Stomach (tissue), 9 donors: ENCODE data around the gene MIGA2. TPM values are rescaled to one million over a fixed set of nuclear protein-coding genes. Genes with fewer than 3 reads are reported as not detected.

Experiments
- DNase-seq, 2 donors: peaks; one replicate each; pipeline versions ENCODE4 v3.0.0 to v3.0.0-alpha.2; 2013 to 2019
- H3K27ac ChIP-seq, 5 donors: fragments of 200-600 bp in 4 of 5; sonication (generic) in 4 of 5; one replicate each; pipeline ENCODE4 v1.5.1; 2013 to 2019; ENCODE audit warnings: mild to moderate bottlenecking in 1 of 5, moderate library complexity in 1 of 5
- H3K27me3 ChIP-seq, 3 donors: fragments of 200-600 bp; sonication (generic); one replicate each; pipeline ENCODE4 v1.5.1; 2017 to 2019; ENCODE audit warnings: mixed run types in 1 of 3
- H3K36me3 ChIP-seq, 4 donors: fragments of 200-600 bp; sonication (generic); 1 replicate in 3 of 4; 2 replicates in 1 of 4; pipeline ENCODE4 v1.5.1; 2016 to 2019
- H3K4me1 ChIP-seq, 4 donors: fragments of 200-600 bp; sonication (generic); one replicate each; pipeline ENCODE4 v1.5.1; 2016 to 2019
- H3K4me3 ChIP-seq, 4 donors: fragments of 200-600 bp; sonication (generic) in 3 of 4; one replicate each; pipeline ENCODE4 v1.5.1; 2016 to 2019; ENCODE audit warnings: mild to moderate bottlenecking in 1 of 4
- H3K9me3 ChIP-seq, 4 donors: fragments of 200-600 bp; sonication (generic); one replicate each; pipeline ENCODE4 v1.5.1; 2016 to 2019
- EP300 ChIP-seq: sonication (generic); formaldehyde crosslinking; IDR thresholded peaks from one replicate; pipeline ENCODE4 v1.6.1; 2017; ENCODE audit warnings: antibody characterized with exemption
- POLR2A ChIP-seq, 4 donors: fragments of 450-650 bp; IDR thresholded peaks; one replicate each; pipeline ENCODE4 v1.6.1; 2016; ENCODE audit warnings: antibody characterized with exemption in 4 of 4, control low read depth in 2 of 4, mild to moderate bottlenecking in 1 of 4, moderate library complexity in 1 of 4
- POLR2AphosphoS5 ChIP-seq, 3 donors: sonication (generic); formaldehyde crosslinking; IDR thresholded peaks; one replicate each; pipeline ENCODE4 v1.6.1; 2016; ENCODE audit warnings: antibody characterized with exemption in 3 of 3
- WGBS, 5 donors: extraction: QIAGEN DNeasy Blood & Tissue Kit in 3 of 5; methylation state at CpG; one replicate each; pipeline versions ENCODE4 v1.1.5 to v1.1.7; 2013 to 2018; 5-methylcytosine and 5-hydroxymethylcytosine counted together
- intact Hi-C: fragments of 100-400 bp; cut with DNase I; formaldehyde crosslinking; loops from one replicate; pipeline ENCODE4 v1.15.1; 2023; ENCODE audit warnings: low total_unique reads
- polyA plus RNA-seq, 3 donors: library from polyadenylated mRNA; stranded (reverse); fragments of 200-250 nt; gene quantifications; one replicate each; pipeline ENCODE4 v1.2.3, GENCODE V29; 2013
- total RNA-seq, 5 donors: library from RNA; depleted of rRNA; stranded (reverse); fragments of >200 nt; gene quantifications; one replicate each; pipeline versions ENCODE4 v1.1.0 to v1.2.3, GENCODE V29; 2014 to 2016
- TF ChIP-seq, protein P1 (sequence below), 7 experiments: fragments of 450-650 bp in 4 of 7; fragments of 200-600 bp in 3 of 7; sonication (generic) in 3 of 7; IDR thresholded peaks; one replicate each; pipeline ENCODE4 v1.5.1; 2016 to 2019; ENCODE audit warnings: antibody characterized with exemption in 7 of 7, control low read depth in 2 of 7, mild to moderate bottlenecking in 1 of 7
- donor health status: healthy with polysubstance abuse.
- donor health status: Bipolar disorder and iron deficiency.
- donor health status: healthy.

The MIGA2 gene
- total and polyA plus RNA-seq, 8 donors = 9.0 to 175 (median 39.5) TPM

DNA sequence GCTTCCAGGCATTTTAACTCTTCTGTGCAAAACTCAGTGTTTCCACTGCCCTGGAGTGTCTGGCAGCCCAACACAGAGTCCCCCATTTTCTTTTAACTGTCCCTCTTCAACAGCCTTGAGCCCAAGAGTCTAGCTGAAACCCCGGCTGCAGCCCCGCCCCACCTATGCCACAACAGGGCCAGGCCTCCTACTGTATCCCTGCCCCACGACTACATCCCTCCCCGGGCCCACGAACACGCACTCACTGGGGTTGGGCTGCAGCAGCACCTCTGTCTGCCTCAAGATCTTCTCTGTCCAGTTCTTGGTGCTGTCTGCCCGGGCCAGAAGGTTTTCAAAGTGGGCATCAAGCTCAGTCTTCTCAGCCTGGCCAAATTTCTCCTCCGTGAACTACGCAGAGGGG, 14.4 kb upstream of the MIGA2 start:
- H3K9me3 ChIP-seq = no peaks in the 10 kb centered on the region
- no peak overlapping the region for H3K4me3 ChIP-seq
- TF ChIP-seq POLR2AphosphoS5 (IDR thresholded peaks at IDR 0.05) = no peak
- TF ChIP-seq, protein P1, sequence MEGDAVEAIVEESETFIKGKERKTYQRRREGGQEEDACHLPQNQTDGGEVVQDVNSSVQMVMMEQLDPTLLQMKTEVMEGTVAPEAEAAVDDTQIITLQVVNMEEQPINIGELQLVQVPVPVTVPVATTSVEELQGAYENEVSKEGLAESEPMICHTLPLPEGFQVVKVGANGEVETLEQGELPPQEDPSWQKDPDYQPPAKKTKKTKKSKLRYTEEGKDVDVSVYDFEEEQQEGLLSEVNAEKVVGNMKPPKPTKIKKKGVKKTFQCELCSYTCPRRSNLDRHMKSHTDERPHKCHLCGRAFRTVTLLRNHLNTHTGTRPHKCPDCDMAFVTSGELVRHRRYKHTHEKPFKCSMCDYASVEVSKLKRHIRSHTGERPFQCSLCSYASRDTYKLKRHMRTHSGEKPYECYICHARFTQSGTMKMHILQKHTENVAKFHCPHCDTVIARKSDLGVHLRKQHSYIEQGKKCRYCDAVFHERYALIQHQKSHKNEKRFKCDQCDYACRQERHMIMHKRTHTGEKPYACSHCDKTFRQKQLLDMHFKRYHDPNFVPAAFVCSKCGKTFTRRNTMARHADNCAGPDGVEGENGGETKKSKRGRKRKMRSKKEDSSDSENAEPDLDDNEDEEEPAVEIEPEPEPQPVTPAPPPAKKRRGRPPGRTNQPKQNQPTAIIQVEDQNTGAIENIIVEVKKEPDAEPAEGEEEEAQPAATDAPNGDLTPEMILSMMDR (IDR thresholded peaks at IDR 0.05) = no peak
- no peak for TF ChIP-seq EP300
- TF ChIP-seq POLR2A (IDR thresholded peaks at IDR 0.05) = no peak
- peak in 1 of 2 donors; percentile 6 for DNase-seq
- peaks cover 33 to 52% (median 45%) of the 10 kb centered on the region in 4 donors for H3K4me1 ChIP-seq
- intact Hi-C loops = no loop called here
- WGBS, 5 donors = 60 to 78% (median 75%) methylated on average over 9 of the region's 9 CpGs
- H3K27me3 ChIP-seq = no peaks in the 10 kb centered on the region
- H3K36me3 ChIP-seq = peaks cover 9 to 41% (median 37%) of the 10 kb centered on the region in 4 donors
- H3K27ac ChIP-seq = peak overlapping the region in 4 of 5 donors; percentile 19 to 87 (median 66)

GRCh38 chr9:129023036-129023907, 13.2 kb upstream of the MIGA2 start:
- H3K27ac ChIP-seq = peak overlapping the region in 4 of 5 donors; percentile 57 to 87 (median 66)
- intact Hi-C loops = no loop called here

DNA sequence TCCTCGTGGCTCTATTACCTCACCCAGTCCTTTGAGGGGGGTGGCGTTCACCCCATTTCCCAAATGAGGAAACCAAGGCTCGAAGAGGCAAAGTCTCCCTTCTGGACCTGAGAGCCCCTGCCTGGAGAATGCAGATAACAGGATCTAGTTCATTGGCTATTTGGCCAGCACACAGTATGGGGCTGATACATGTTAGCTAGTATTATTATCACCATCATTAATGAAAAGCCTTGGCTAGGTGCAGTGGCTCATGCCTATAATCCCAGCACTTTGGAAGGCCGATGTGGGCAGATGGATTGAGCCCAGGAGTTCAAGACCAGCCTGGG, 12.6 kb upstream of the MIGA2 start:
- Histone ChIP-seq H3K9me3 (no peaks in the 10 kb centered on the region), H3K36me3 (peaks cover 0 to 22% (median 18%) of the 10 kb centered on the region in 4 donors), H3K27ac (peak overlapping the region in 4 of 5 donors; percentile 57 to 87 (median 66)), H3K4me3 (no peak overlapping the region), H3K27me3 (no peaks in the 10 kb centered on the region), H3K4me1 (peaks cover 39 to 65% (median 57%) of the 10 kb centered on the region in 4 donors)
- DNase-seq = no peak
- intact Hi-C loops = no loop called here
- WGBS, 5 donors = 48 to 68% (median 60%) methylated on average over 4 of the region's 4 CpGs
- TF ChIP-seq POLR2A (IDR thresholded peaks at IDR 0.05) (no peak), POLR2AphosphoS5 (IDR thresholded peaks at IDR 0.05) (no peak), EP300 (no peak)
- TF ChIP-seq, protein P1 (IDR thresholded peaks at IDR 0.05) = no peak

More at GRCh38 chr9:129023036-129023907, 13.2 kb upstream of the MIGA2 start:
- 62 to 74% (median 65%) methylated on average over 13 to 16 of the region's 16 CpGs for WGBS, 5 donors
- Histone ChIP-seq H3K36me3 (peaks cover 3 to 28% (median 24%) of the 10 kb centered on the region in 4 donors), H3K4me3 (no peak overlapping the region), H3K9me3 (no peaks in the 10 kb centered on the region), H3K4me1 (peaks cover 39 to 60% (median 52%) of the 10 kb centered on the region in 4 donors), H3K27me3 (no peaks in the 10 kb centered on the region)
- TF ChIP-seq POLR2A (IDR thresholded peaks at IDR 0.05) (no peak), POLR2AphosphoS5 (IDR thresholded peaks at IDR 0.05) (no peak), EP300 (no peak)
- TF ChIP-seq, protein P1 (IDR thresholded peaks at IDR 0.05) = no peak
- DNase-seq = peak in 1 of 2 donors; percentile 76

- Histone ChIP-seq H3K9me3 (no peaks in the 10 kb centered on the region), H3K36me3 (peaks cover 0 to 4% (median 0%) of the 10 kb centered on the region in 4 donors), H3K27me3 (no peaks in the 10 kb centered on the region), H3K4me1 (peaks cover 39 to 62% (median 60%) of the 10 kb centered on the region in 4 donors), H3K27ac (peak overlapping the region; percentile 87 to 95 (median 88)), H3K4me3 (peak overlapping the region; percentile 71 to 87 (median 84))
- peak; percentile 62 to 90 for DNase-seq
- no peak for TF ChIP-seq POLR2AphosphoS5 (IDR thresholded peaks at IDR 0.05)
- TF ChIP-seq POLR2A (IDR thresholded peaks at IDR 0.05) = no peak
- TF ChIP-seq, protein P1 (IDR thresholded peaks at IDR 0.05) = no peak
- TF ChIP-seq EP300 = no peak
- intact Hi-C loops = no loop called here
- 21 to 35% (median 28%) methylated on average over 15 to 17 of the region's 17 CpGs for WGBS, 5 donors
Measured at GRCh38 chr9:129026442-129027223, 9.8 kb upstream of the MIGA2 start.
